Measurements from ENCODE around the gene LCE6A.

LCE6A gene

GRCh38 chr1:152878042-152878441 lies 35.4 kb downstream of the LCE6A start, which contains the start of gene SMCP:
Gene SMCP (plus strand): TSS chr1:152878322. CDS start chr1:152884423, 6,101 bp downstream.
- DNase-seq, result no peak

GRCh38 chr1:152879559-152880198 lies 37.0 kb downstream of the LCE6A start:
- no peak for DNase-seq

GRCh38 chr1:152880316-152880715 lies 37.7 kb downstream of the LCE6A start:
- DNase-seq, result no peak

GRCh38 chr1:152880907-152881306 lies 38.3 kb downstream of the LCE6A start:
- DNase-seq, result no peak

GRCh38 chr1:152884085-152884484 lies 41.4 kb downstream of the LCE6A start:
- no peak for DNase-seq

- DNase-seq, result no peak
Measured at GRCh38 chr1:152884506-152884905, 41.9 kb downstream of the LCE6A start.

GRCh38 chr1:152884966-152885624 lies 42.4 kb downstream of the LCE6A start:
- no peak for DNase-seq

GRCh38 chr1:152886085-152886484 lies 43.4 kb downstream of the LCE6A start:
- DNase-seq, result no peak

- DNase-seq, result no peak
Measured at GRCh38 chr1:152886758-152887409, 44.2 kb downstream of the LCE6A start.

GRCh38 chr1:152888126-152888525 lies 45.5 kb downstream of the LCE6A start:
- DNase-seq, result no peak
